WTC11 (cell line): ENCODE results near the gene ANGPTL4. TPM values are rescaled to one million over a fixed set of nuclear protein-coding genes. Genes with fewer than 3 reads are reported as not detected.

Experiments
- ATAC-seq: fragments of 200-7000 bp; cut with Tn5 transposase; 2 replicates; pipeline ENCODE4 v1.10.0; 2021; ENCODE audit warnings: mild to moderate bottlenecking, moderate library complexity
- CTCF ChIA-PET: fragments of 300-600 bp; sonication (Branson Sonifier 250); formaldehyde crosslinking; loops from one replicate; lab custom pipeline; 2021; ENCODE audit warnings: antibody characterized with exemption; lab: Charles Lee
- POLR2A ChIA-PET: fragments of 350-600 bp; sonication (Branson Sonifier 250); formaldehyde crosslinking; loops from one replicate; lab custom pipeline; 2021; ENCODE audit warnings: antibody characterized with exemption; lab: Charles Lee
- DNase-seq: peaks from one replicate; pipeline ENCODE4 v3.0.0; 2021; ENCODE audit warnings: low spot score
- H3K27ac Mint-ChIP-seq: 2 replicates; pipeline ENCODE4 v1.8.0; 2021; ENCODE audit warnings: mixed read lengths
- H3K27me3 Mint-ChIP-seq: 2 replicates; pipeline ENCODE4 v1.8.0; 2021; ENCODE audit warnings: low read depth, mild to moderate bottlenecking, moderate library complexity, mixed read lengths
- H3K36me3 Mint-ChIP-seq: 2 replicates; pipeline ENCODE4 v1.8.0; 2021; ENCODE audit warnings: mixed read lengths
- H3K4me1 Mint-ChIP-seq: 2 replicates; pipeline ENCODE4 v1.8.0; 2022; ENCODE audit warnings: mixed read lengths
- H3K4me3 Mint-ChIP-seq: 2 replicates; pipeline ENCODE4 v1.8.0; 2021; ENCODE audit warnings: mild to moderate bottlenecking, moderate library complexity, mixed read lengths
- H3K9me3 Mint-ChIP-seq: 2 replicates; pipeline ENCODE4 v1.8.0; 2021; ENCODE audit warnings: mixed read lengths
- ELF4 ChIP-seq: sonication (generic); formaldehyde crosslinking; IDR thresholded peaks from 2 replicates; pipeline ENCODE4 v1.8.1; 2022; ENCODE audit warnings: low read depth, mild to moderate bottlenecking, moderate library complexity, missing genetic modification reagents
- EMX1 ChIP-seq: fragments of 250-450 bp; sonication (Bioruptor Pico); IDR thresholded peaks from 2 replicates; pipeline ENCODE4 v1.8.0; 2021; ENCODE audit warnings: mild to moderate bottlenecking
- ETV6 ChIP-seq: sonication (generic); formaldehyde crosslinking; IDR thresholded peaks from 2 replicates; pipeline ENCODE4 v1.8.1; 2022; ENCODE audit warnings: mild to moderate bottlenecking, missing genetic modification reagents
- FOXK1 ChIP-seq: sonication (generic); formaldehyde crosslinking; IDR thresholded peaks from 2 replicates; pipeline ENCODE4 v1.8.0; 2022; ENCODE audit warnings: mild to moderate bottlenecking, moderate library complexity, missing genetic modification reagents
- FOXP1 ChIP-seq: sonication (generic); formaldehyde crosslinking; IDR thresholded peaks from 2 replicates; pipeline ENCODE4 v1.8.0; 2022; ENCODE audit warnings: missing genetic modification reagents, mild to moderate bottlenecking, moderate library complexity, borderline replicate concordance
- GRHL2 ChIP-seq: fragments of 250-450 bp; sonication (Bioruptor Pico); IDR thresholded peaks from 2 replicates; pipeline ENCODE4 v1.8.0; 2022; ENCODE audit warnings: mild to moderate bottlenecking, moderate library complexity; ENCODE audit not compliant: insufficient replicate concordance, severe bottlenecking
- GTF2I ChIP-seq: fragments of 250-450 bp; sonication (Bioruptor Pico); conservative IDR thresholded peaks from 2 replicates; pipeline ENCODE4 v1.4.0; 2021; ENCODE audit warnings: mild to moderate bottlenecking
- NFATC4 ChIP-seq: fragments of 250-450 bp; sonication (Bioruptor Pico); IDR thresholded peaks from 2 replicates; pipeline ENCODE4 v1.9.0; 2021; ENCODE audit warnings: mild to moderate bottlenecking
- NFYB ChIP-seq: sonication (generic); formaldehyde crosslinking; conservative IDR thresholded peaks from 2 replicates; pipeline ENCODE4 v1.8.0; 2022; ENCODE audit warnings: low read depth, missing genetic modification reagents
- SP1 ChIP-seq: sonication (generic); formaldehyde crosslinking; conservative IDR thresholded peaks from 2 replicates; pipeline ENCODE4 v1.8.1; 2022; ENCODE audit warnings: missing genetic modification reagents
- TCF7 ChIP-seq: sonication (generic); formaldehyde crosslinking; IDR thresholded peaks from 2 replicates; pipeline ENCODE4 v1.8.0; 2022; ENCODE audit warnings: mild to moderate bottlenecking, low read depth, missing genetic modification reagents, moderate library complexity
- TEAD4 ChIP-seq: sonication (generic); formaldehyde crosslinking; IDR thresholded peaks from 2 replicates; pipeline ENCODE4 v1.8.0; 2022; ENCODE audit warnings: mild to moderate bottlenecking, missing genetic modification reagents
- ZNF232 ChIP-seq: sonication (generic); formaldehyde crosslinking; IDR thresholded peaks from 2 replicates; pipeline ENCODE4 v1.8.0; 2022; ENCODE audit warnings: mild to moderate bottlenecking, missing genetic modification reagents
- ZNF416 ChIP-seq: fragments of 250-450 bp; sonication (Bioruptor Pico); IDR thresholded peaks from 2 replicates; pipeline ENCODE4 v1.9.0; 2021; ENCODE audit warnings: mild to moderate bottlenecking, inconsistent platforms
- ZNF671 ChIP-seq: fragments of 250-450 bp; sonication (Bioruptor Pico); IDR thresholded peaks from 2 replicates; pipeline ENCODE4 v1.8.0; 2021; ENCODE audit warnings: mild to moderate bottlenecking
- total RNA-seq: library from RNA; stranded (reverse); gene quantifications from 3 replicates; pipeline ENCODE4 v1.2.3, GENCODE V29; 2021
- TF ChIP-seq, protein P1 (sequence below): fragments of 250-450 bp; sonication (Bioruptor Pico); IDR thresholded peaks from 2 replicates; pipeline ENCODE4 v1.9.0; 2021; ENCODE audit warnings: mild to moderate bottlenecking, borderline replicate concordance
- TF ChIP-seq, protein P2 (sequence below): sonication (generic); formaldehyde crosslinking; IDR thresholded peaks from 2 replicates; pipeline ENCODE4 v1.8.1; 2022; ENCODE audit warnings: low read depth, mild to moderate bottlenecking, moderate library complexity, missing genetic modification reagents, borderline replicate concordance
- TF ChIP-seq, protein P3 (sequence below): sonication (generic); formaldehyde crosslinking; IDR thresholded peaks from 2 replicates; pipeline ENCODE4 v1.8.1; 2023; ENCODE audit warnings: mild to moderate bottlenecking, missing genetic modification reagents
- TF ChIP-seq, protein P4 (sequence below): sonication (generic); formaldehyde crosslinking; conservative IDR thresholded peaks from 2 replicates; pipeline ENCODE4 v1.8.1; 2022; ENCODE audit warnings: mild to moderate bottlenecking, missing genetic modification reagents
- TF ChIP-seq, protein P5 (sequence below): fragments of 250-450 bp; sonication (Bioruptor Pico); IDR thresholded peaks from 2 replicates; pipeline ENCODE4 v1.8.0; 2021; ENCODE audit warnings: mild to moderate bottlenecking
- TF ChIP-seq, protein P6 (sequence below): sonication (generic); formaldehyde crosslinking; IDR thresholded peaks from 2 replicates; pipeline ENCODE4 v1.8.1; 2022; ENCODE audit warnings: low read depth, missing genetic modification reagents, borderline replicate concordance
- TF ChIP-seq, protein P7 (sequence below): fragments of 250-450 bp; sonication (Bioruptor Pico); conservative IDR thresholded peaks from 2 replicates; pipeline ENCODE4 v1.9.0; 2021; ENCODE audit warnings: mild to moderate bottlenecking

The ANGPTL4 gene
- total RNA-seq, 1 experiment from 2014 or later: 1.0 TPM

DNA sequence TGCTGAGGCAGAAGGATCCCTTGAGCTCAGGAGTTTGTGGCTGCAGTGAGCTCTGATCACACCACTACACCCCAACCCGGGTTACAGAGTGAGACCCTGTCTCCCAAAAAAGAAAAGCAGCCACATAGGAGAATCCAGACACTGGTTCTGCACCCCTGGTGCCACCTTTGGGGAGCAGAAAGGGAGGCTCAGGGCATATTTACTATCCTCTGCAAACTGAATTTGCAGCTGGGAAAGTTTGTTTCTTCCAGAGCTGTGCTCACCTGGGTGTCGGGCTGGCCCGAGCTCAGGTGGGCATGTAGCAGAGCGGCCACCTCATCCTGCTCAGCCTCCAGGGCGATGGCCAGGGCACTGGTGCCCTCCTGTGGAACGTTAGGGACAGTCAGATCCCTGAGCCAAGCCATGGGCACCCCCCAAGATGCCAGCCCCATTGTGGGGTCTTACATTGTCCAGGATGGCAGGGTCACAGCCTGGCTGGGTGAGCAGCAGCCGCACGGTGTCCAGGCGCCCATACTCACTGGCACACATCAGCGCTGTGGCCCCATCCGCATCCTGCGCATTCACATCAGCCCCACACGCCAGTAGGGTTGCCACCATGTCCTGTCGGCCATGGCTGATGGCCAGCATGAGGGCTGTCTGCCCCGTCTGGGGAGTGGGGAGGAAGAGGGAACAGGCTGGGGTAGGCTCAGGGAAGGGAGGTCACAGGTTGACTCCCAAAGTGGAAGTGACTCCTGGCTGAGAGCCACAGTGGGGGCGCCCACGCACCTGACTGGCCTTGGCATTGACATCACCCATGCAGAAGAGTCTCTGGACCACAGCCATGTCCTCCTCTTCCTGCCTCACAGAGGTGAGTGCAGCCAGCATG is 39.5 kb upstream of the ANGPTL4 start:
- CTCF ChIA-PET: interaction anchor here (0.5 to 3.9 kb wide), 6 partner anchors 11 to 267 kb away, joined by 3 to 25 read pairs (median 4); partner anchors contain the start of gene MARCHF2
- DNase-seq (no peak), ATAC-seq (peak; percentile 38)
- H3K27ac Mint-ChIP-seq: peak overlapping the region; percentile 45; the same call in 1 of the 2 replicates
- POLR2A ChIA-PET: interaction anchor here (0.5 to 0.8 kb wide), 2 partner anchors 66 to 86 kb away, joined by 3 to 4 read pairs; no protein-coding TSS in a partner anchor
- peaks cover 24% of the 10 kb centered on the region for H3K4me1 Mint-ChIP-seq
- peaks cover 20% of the 10 kb centered on the region for H3K36me3 Mint-ChIP-seq
- peak overlapping the region; percentile 97; the same call in 1 of the 2 replicates for H3K4me3 Mint-ChIP-seq
- H3K9me3 Mint-ChIP-seq: no peaks in the 10 kb centered on the region
- H3K27me3 Mint-ChIP-seq: peaks cover 17% of the 10 kb centered on the region
- TF ChIP-seq, protein P1, sequence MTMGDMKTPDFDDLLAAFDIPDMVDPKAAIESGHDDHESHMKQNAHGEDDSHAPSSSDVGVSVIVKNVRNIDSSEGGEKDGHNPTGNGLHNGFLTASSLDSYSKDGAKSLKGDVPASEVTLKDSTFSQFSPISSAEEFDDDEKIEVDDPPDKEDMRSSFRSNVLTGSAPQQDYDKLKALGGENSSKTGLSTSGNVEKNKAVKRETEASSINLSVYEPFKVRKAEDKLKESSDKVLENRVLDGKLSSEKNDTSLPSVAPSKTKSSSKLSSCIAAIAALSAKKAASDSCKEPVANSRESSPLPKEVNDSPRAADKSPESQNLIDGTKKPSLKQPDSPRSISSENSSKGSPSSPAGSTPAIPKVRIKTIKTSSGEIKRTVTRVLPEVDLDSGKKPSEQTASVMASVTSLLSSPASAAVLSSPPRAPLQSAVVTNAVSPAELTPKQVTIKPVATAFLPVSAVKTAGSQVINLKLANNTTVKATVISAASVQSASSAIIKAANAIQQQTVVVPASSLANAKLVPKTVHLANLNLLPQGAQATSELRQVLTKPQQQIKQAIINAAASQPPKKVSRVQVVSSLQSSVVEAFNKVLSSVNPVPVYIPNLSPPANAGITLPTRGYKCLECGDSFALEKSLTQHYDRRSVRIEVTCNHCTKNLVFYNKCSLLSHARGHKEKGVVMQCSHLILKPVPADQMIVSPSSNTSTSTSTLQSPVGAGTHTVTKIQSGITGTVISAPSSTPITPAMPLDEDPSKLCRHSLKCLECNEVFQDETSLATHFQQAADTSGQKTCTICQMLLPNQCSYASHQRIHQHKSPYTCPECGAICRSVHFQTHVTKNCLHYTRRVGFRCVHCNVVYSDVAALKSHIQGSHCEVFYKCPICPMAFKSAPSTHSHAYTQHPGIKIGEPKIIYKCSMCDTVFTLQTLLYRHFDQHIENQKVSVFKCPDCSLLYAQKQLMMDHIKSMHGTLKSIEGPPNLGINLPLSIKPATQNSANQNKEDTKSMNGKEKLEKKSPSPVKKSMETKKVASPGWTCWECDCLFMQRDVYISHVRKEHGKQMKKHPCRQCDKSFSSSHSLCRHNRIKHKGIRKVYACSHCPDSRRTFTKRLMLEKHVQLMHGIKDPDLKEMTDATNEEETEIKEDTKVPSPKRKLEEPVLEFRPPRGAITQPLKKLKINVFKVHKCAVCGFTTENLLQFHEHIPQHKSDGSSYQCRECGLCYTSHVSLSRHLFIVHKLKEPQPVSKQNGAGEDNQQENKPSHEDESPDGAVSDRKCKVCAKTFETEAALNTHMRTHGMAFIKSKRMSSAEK (CRISPR knock-in tag): no peak; the same call in none of the 2 replicates
- TF ChIP-seq, protein P2, sequence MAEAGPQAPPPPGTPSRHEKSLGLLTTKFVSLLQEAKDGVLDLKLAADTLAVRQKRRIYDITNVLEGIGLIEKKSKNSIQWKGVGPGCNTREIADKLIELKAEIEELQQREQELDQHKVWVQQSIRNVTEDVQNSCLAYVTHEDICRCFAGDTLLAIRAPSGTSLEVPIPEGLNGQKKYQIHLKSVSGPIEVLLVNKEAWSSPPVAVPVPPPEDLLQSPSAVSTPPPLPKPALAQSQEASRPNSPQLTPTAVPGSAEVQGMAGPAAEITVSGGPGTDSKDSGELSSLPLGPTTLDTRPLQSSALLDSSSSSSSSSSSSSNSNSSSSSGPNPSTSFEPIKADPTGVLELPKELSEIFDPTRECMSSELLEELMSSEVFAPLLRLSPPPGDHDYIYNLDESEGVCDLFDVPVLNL (CRISPR knock-in tag): no peak
- TF ChIP-seq GRHL2: no peak
- TF ChIP-seq GTF2I: no peak
- TF ChIP-seq ZNF416 (CRISPR knock-in tag): peak; percentile 88; the same call in 1 of the 2 replicates
- TF ChIP-seq, protein P3, sequence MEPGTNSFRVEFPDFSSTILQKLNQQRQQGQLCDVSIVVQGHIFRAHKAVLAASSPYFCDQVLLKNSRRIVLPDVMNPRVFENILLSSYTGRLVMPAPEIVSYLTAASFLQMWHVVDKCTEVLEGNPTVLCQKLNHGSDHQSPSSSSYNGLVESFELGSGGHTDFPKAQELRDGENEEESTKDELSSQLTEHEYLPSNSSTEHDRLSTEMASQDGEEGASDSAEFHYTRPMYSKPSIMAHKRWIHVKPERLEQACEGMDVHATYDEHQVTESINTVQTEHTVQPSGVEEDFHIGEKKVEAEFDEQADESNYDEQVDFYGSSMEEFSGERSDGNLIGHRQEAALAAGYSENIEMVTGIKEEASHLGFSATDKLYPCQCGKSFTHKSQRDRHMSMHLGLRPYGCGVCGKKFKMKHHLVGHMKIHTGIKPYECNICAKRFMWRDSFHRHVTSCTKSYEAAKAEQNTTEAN (CRISPR knock-in tag): 0 out of 2 replicates have a peak, but pooled peaks have one; percentile 43
- TF ChIP-seq TEAD4: no peak
- TF ChIP-seq EMX1 (CRISPR knock-in tag): peak; percentile 90
- no peak for TF ChIP-seq ZNF232 (CRISPR knock-in tag)
- TF ChIP-seq, protein P4, sequence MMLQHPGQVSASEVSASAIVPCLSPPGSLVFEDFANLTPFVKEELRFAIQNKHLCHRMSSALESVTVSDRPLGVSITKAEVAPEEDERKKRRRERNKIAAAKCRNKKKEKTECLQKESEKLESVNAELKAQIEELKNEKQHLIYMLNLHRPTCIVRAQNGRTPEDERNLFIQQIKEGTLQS (CRISPR knock-in tag): 0 out of 2 replicates have a peak, but pooled peaks have one; percentile 46
- TF ChIP-seq SP1 (CRISPR knock-in tag): peak; percentile 42; the same call in 1 of the 2 replicates
- TF ChIP-seq, protein P5, sequence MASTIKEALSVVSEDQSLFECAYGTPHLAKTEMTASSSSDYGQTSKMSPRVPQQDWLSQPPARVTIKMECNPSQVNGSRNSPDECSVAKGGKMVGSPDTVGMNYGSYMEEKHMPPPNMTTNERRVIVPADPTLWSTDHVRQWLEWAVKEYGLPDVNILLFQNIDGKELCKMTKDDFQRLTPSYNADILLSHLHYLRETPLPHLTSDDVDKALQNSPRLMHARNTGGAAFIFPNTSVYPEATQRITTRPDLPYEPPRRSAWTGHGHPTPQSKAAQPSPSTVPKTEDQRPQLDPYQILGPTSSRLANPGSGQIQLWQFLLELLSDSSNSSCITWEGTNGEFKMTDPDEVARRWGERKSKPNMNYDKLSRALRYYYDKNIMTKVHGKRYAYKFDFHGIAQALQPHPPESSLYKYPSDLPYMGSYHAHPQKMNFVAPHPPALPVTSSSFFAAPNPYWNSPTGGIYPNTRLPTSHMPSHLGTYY: peak; percentile 0
- no peak; the same call in none of the 2 replicates for TF ChIP-seq FOXP1 (CRISPR knock-in tag)
- TF ChIP-seq NFYB: 0 out of 2 replicates have a peak, but pooled peaks have one; percentile 24
- peak; percentile 71 for TF ChIP-seq NFATC4
- TF ChIP-seq ELF4: no peak
- TF ChIP-seq, protein P6, sequence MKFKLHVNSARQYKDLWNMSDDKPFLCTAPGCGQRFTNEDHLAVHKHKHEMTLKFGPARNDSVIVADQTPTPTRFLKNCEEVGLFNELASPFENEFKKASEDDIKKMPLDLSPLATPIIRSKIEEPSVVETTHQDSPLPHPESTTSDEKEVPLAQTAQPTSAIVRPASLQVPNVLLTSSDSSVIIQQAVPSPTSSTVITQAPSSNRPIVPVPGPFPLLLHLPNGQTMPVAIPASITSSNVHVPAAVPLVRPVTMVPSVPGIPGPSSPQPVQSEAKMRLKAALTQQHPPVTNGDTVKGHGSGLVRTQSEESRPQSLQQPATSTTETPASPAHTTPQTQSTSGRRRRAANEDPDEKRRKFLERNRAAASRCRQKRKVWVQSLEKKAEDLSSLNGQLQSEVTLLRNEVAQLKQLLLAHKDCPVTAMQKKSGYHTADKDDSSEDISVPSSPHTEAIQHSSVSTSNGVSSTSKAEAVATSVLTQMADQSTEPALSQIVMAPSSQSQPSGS (CRISPR knock-in tag): 0 out of 2 replicates have a peak, but pooled peaks have one; percentile 42
- peak; percentile 55; the same call in 1 of the 2 replicates for TF ChIP-seq TCF7 (CRISPR knock-in tag)
- TF ChIP-seq FOXK1 (CRISPR knock-in tag): no peak
- TF ChIP-seq, protein P7, sequence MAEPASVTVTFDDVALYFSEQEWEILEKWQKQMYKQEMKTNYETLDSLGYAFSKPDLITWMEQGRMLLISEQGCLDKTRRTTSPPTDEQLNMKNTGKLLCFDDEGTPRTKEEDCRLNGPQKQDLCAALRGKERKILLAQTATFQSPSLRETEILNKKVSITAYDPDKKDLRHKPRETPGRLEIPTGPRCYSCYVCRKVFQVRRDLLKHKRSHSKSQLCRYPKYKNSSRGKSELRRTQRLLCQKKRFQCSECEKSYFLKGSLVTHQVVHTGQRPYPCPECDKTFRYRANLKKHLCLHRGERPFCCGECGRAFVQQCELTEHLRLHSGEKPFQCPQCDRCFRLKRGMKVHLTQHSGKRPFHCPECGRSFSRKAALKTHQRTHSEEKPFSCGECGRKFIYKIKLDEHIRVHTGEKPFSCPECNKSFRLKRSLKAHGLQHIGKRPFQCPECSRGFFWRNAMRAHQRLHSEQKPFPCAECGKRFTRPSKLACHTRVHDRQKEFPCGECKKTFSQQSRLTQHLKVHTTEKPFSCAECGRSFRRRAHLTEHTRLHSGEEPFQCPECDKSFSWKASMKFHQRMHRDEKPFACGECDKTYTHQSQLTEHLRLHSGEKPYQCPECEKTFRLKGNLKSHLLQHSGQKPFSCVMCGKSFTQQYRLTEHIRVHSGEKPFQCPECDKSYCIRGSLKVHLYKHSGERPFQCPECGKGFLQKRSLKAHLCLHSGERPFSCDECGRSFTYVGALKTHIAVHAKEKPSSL (CRISPR knock-in tag): peak; percentile 60
- 0 out of 2 replicates have a peak, but pooled peaks have one; percentile 20 for TF ChIP-seq ETV6 (CRISPR knock-in tag)
- peak; percentile 71 for TF ChIP-seq ZNF671 (CRISPR knock-in tag)
